ENCODE data around the gene KRTCAP3. TPM values are rescaled to one million over a fixed set of nuclear protein-coding genes. Genes with fewer than 3 reads are reported as not detected.

Gene KRTCAP3
- total and polyA plus RNA-seq, 9 of the 15 experiments (the other 6 are each of a cell fraction or from before 2014, with no cell fraction given), result 0.24 to 1.4 (median 0.73) TPM

- TF ChIP-seq U2AF1 (optimal IDR thresholded peaks at IDR 0.05; ENCODE audit: low read depth, low read length) (no peak), SMAD4 (CRISPR knock-in tag; conservative IDR thresholded peaks at IDR 0.05) (peak; percentile 75), KLF10 (CRISPR knock-in tag; IDR thresholded peaks at IDR 0.05) (no peak), HINFP (tag; conservative IDR thresholded peaks at IDR 0.05; ENCODE audit: low read depth) (peak; percentile 39; the same call in 1 of the 2 replicates), TAL1 (IDR thresholded peaks at IDR 0.05) (no peak), VEZF1 (CRISPR knock-in tag; IDR thresholded peaks at IDR 0.05) (peak; percentile 84), SOX6 (IDR thresholded peaks at IDR 0.05) (0 out of 2 replicates have a peak, but pooled peaks have one; percentile 19), TGIF2 (CRISPR knock-in tag; IDR thresholded peaks at IDR 0.05) (peak; percentile 96; the same call in 1 of the 2 replicates), FOXM1 (IDR thresholded peaks at IDR 0.05; ENCODE audit: low read depth) (peak; percentile 41; the same call in 1 of the 2 replicates), FOXM1 (CRISPR knock-in tag; IDR thresholded peaks at IDR 0.05; ENCODE audit: low read depth) (no peak), ZNF780A (CRISPR knock-in tag; IDR thresholded peaks at IDR 0.05) (no peak), YBX1 (IDR thresholded peaks at IDR 0.05) (no peak), GMEB1 (CRISPR knock-in tag; IDR thresholded peaks at IDR 0.05) (peak; percentile 30; the same call in 1 of the 2 replicates), NR2F6 (CRISPR knock-in tag; IDR thresholded peaks at IDR 0.05) (no peak), TFE3 (CRISPR knock-in tag; IDR thresholded peaks at IDR 0.05) (no peak), FOXP4 (CRISPR knock-in tag; IDR thresholded peaks at IDR 0.05; ENCODE audit: borderline replicate concordance) (no peak), BCL6 (CRISPR knock-in tag; IDR thresholded peaks at IDR 0.05) (no peak), ZNF239 (CRISPR knock-in tag; IDR thresholded peaks at IDR 0.05) (no peak), PTBP1 (IDR thresholded peaks at IDR 0.05; ENCODE audit: low read depth, low read length) (no peak), RFX1 (IDR thresholded peaks at IDR 0.05) (peak; percentile 82), TBP (optimal IDR thresholded peaks at IDR 0.05; ENCODE audit: low read depth, low read length) (peak; percentile 87)
These were observed 32.7 kb upstream of the KRTCAP3 start, which contains the start of gene PPM1G (continued) for GRCh38 chr2:27409321-27410073.
